ENCODE results near the gene SPTLC3. TPM values are rescaled to one million over a fixed set of nuclear protein-coding genes. Genes with fewer than 3 reads are reported as not detected.

Gene SPTLC3
- 1 to 10 TPM; 6.6 to 9.7 TPM for total RNA-seq
- long read RNA-seq, full-length matches to known transcripts, result 1 of 2 reads
- long read RNA-seq, partial matches to known transcripts, result 0 of 2 reads
- long read RNA-seq, other reads (novel, unspliced or antisense), result 1 of 2 reads

DNA sequence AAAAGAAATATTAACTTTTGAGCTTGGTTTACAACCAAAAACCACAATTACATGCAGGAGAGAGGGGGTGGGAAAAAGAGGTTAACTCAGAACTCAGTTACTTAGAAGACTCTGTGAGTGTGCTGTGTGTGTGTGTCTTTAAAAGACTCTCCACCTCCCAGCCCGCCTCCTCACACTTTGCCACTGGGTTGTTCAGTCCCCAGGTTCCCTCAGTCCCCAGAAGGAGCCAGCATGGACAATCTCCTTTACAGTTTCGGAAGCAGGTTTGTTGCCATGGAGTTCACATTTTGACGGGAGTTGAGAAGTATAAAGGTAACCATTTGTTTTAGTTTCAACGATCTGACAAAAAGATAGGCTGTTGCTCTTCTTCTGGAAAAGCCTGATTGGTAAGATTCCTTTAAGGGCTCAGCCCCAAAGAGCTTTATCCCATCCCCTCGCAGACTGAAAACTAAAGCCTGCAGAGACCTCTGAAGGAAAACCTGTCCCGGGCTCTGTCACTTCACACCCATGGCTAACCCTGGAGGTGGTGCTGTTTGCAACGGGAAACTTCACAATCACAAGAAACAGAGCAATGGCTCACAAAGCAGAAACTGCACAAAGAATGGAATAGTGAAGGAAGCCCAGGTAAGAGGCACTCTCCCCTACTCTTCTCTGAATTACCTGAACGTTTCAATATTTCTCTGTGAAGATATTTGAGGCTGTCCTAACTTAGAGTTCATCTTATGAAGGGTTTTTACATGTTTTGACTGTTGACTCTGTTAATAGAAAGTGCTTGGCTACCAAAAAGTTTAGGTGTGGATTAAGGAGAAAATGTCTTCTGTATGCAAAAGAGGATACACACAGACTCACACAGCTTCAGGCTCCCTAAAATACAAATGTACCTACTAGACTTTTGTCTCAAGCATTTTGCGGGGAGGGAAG is at the start of gene SPTLC3:
Gene SPTLC3 (plus strand): TSS at position 212 of the 921 bp plus-strand sequence. CDS start 296 bp downstream, at position 508.
- DNase-seq, result peak; percentile 57 to 62
- ATAC-seq, result peak; percentile 92
- intact Hi-C loops (cut with DNase I, micrococcal nuclease), result no loop called here

GRCh38 chr20:12961725-12962124 is 47.0 kb upstream of the SPTLC3 start:
- no peak for DNase-seq
- intact Hi-C loops (cut with DNase I, micrococcal nuclease), result no loop called here
- no peak for ATAC-seq

DNA sequence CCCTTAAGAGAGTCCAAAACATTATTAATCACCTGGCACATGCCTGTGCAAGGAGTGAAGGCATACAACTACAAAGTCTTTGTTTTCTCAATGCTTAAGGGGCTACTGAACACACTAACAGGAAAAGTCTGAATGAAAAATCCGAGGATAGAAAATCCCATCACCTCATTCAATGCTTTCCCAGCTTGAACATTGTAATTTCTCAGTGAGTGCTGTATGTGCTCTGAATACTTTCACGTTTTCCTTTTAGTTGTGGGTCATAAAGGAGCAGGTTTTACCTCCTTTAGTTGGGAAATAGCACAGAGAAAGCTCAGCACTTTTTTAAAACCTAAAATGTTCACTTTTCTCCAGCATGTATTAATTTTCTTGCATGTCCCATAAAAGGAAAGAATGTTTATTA is 45.9 kb upstream of the SPTLC3 start:
- ATAC-seq (peak; percentile 54), DNase-seq (no peak)
- intact Hi-C loops (cut with DNase I, micrococcal nuclease), result no loop called here

DNA sequence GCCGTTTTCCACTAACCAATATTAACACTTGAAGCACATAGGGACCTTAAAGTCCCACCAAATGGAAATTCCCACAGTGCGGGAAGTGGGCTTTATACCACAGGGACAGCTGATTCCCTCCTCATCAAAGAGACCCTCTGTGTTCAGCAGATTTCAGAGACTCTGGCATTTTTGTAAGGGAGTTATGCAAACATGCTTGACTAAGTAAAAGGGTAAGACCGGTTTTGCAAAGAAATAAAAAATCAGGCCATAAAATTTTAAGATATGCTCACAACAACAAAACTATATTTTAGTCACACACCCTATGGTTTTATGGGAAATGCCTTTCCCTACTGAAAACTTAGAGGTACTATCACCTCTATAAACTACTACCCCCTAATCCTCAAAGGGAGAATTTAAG is 45.4 kb upstream of the SPTLC3 start:
- ATAC-seq (peak; percentile 79), DNase-seq (no peak)
- intact Hi-C loops (cut with DNase I, micrococcal nuclease), result no loop called here

- ATAC-seq, result peak; percentile 34
- intact Hi-C loops (cut with DNase I, micrococcal nuclease), result no loop called here
- no peak for DNase-seq
These were observed 43.4 kb upstream of the SPTLC3 start for GRCh38 chr20:12965212-12965869.

- DNase-seq, result no peak
- intact Hi-C loops (cut with DNase I, micrococcal nuclease), result no loop called here
These were observed 42.9 kb upstream of the SPTLC3 start for GRCh38 chr20:12965870-12966251.

GRCh38 chr20:12966468-12967085 is 42.2 kb upstream of the SPTLC3 start:
- intact Hi-C loops (cut with DNase I, micrococcal nuclease), result no loop called here
- ATAC-seq (peak; percentile 40), DNase-seq (no peak)

More at GRCh38 chr20:12965870-12966251, 42.9 kb upstream of the SPTLC3 start:
- ATAC-seq, result no peak

GRCh38 chr20:12967932-12968331 is 40.8 kb upstream of the SPTLC3 start:
- DNase-seq, result no peak
- intact Hi-C loops (cut with DNase I, micrococcal nuclease), result no loop called here
- ATAC-seq, result no peak

DNA sequence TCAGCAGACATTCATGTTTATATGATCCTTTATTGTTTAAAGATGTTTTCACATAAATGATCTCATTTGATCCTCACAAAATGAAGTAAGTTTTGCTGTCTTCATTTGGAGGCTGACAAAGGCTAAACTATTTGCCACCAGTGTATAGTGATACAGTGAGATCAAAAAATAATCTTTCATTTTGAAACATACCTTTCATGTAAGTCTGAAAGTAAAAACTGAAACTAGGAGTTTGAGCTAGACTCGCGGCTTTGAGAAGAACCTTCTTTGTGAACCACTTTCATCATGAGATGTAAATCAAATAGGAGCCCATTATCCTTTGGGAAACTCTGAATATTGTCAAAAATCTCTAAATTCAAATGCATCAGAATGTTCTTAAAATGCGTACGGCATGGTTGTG is 40.3 kb upstream of the SPTLC3 start:
- DNase-seq (no peak), ATAC-seq (no peak)
- intact Hi-C loops (cut with DNase I, micrococcal nuclease), result no loop called here

DNA sequence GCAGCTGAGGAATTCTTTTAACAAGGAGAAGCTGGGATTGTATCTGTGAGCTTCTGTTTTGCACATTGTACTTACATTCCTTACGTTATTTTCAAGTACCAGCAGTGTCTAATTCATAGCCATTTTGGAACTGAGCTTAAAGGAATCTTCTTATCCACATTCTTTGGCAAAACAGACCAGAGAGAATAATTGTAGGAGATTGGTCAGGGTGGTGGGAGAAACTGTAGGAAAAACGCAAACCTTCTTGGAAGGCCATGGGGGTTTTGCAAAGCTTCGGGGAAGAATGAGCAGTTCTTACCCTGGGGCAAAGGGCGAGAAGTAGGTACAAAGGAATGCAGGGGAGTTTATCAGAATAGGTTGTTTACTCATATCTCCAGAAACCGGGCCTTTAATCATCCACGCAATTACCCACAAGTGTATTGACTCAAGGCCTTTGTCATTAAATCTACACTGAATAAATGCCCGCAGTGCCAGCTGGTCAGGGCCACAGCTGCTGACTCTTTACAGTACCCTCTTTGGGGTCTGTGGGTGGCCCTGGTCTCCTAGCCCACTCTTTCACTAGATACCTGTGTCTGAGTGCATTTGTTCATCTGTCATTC is 39.6 kb upstream of the SPTLC3 start:
- ATAC-seq, result no peak
- no peak for DNase-seq
- intact Hi-C loops (cut with DNase I, micrococcal nuclease), result no loop called here

DNA sequence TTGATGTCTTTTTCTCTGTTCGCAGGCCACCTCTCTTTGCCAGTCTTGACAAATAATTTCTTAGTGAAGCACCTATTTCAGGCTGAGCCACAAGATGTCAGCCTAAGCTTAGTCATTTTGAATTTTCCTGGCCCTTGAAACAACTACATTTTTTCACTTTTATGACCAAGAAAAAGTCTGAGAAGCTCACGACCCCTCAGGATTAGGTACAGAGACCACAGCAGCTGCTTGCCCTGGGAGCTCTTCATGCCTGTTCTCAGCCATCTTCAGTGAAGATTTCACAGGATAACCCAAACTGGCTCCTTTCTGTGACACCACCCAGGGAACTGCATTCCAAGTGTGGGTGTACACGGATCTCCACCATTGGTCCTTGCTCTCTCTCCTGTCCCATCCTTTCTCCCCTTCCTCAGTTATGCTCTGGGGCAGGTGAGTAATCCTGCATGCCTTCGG is 38.4 kb upstream of the SPTLC3 start:
- intact Hi-C loops (cut with DNase I, micrococcal nuclease), result loop anchor here in 1 of 2 donors (5.0 kb wide), 1 partner anchor 137 kb away; no protein-coding TSS in a partner anchor
- ATAC-seq (peak; percentile 70), DNase-seq (peak in 1 of 2 donors; percentile 11)

DNA sequence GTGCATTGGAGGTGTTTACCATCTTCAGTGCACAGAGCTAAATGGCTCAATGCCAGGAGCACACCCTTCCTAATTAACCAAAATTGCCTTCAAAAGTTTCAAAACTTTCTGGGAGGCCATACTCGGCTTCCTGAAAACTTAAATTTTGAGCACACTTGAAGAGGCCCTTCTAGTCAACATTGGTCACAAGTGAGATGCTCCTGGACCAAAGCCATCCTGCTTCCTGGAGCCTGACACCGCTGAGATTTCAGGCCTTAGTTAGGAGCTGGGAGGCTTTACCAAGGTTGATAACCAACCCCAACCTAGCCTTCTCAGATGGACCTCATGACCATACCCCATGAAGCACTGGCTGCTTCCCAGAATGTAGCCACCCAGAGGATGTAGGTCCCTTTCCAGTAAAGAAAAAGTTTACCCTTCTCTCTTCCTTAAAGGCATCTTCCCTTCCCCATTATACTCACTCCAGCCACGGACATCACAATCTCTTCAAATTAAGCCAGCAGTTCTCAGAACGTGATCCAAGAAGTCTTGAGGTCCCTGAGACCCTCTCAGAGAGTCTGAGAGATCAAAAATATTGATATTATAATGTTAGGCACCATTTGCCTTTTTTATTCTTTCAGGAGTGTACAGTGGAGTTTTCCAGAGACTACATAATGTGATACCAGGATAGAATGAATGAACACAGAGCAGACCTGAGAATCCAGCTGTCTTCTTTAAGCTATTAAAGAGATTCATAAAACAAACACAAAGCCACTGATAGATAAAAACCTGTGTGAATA is 32.8 kb upstream of the SPTLC3 start:
- DNase-seq (no peak), ATAC-seq (no peak)
- intact Hi-C loops (cut with DNase I, micrococcal nuclease), result no loop called here

DNA sequence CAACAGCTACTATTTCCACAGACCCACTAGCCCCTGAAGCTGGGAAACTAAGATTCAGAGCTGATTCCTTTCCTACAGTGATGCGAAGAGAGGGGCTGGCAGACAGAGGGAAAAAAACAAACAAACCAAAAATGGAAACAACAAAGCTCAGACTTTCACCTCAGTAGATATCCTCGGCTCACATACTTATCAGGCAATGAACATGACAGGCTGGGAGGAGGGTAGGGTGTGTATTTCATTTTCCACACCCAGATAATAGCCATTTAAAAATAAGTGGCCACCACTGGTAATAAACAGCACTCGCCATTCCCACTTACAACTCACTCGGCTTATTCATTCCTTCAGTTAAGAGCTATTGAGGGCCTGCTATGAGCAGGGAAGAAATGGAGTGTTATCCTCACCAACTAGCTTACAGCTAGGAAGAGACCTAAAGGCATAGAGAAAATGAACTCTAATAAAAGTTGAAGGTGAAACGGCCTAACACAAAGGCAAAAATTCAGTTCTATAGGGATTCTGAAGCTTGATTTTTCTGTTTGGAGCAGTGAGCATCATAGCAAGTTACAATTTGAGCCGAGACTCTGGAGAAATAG is 32.0 kb upstream of the SPTLC3 start:
- ATAC-seq (no peak), DNase-seq (no peak)
- intact Hi-C loops (cut with DNase I, micrococcal nuclease), result no loop called here

DNA sequence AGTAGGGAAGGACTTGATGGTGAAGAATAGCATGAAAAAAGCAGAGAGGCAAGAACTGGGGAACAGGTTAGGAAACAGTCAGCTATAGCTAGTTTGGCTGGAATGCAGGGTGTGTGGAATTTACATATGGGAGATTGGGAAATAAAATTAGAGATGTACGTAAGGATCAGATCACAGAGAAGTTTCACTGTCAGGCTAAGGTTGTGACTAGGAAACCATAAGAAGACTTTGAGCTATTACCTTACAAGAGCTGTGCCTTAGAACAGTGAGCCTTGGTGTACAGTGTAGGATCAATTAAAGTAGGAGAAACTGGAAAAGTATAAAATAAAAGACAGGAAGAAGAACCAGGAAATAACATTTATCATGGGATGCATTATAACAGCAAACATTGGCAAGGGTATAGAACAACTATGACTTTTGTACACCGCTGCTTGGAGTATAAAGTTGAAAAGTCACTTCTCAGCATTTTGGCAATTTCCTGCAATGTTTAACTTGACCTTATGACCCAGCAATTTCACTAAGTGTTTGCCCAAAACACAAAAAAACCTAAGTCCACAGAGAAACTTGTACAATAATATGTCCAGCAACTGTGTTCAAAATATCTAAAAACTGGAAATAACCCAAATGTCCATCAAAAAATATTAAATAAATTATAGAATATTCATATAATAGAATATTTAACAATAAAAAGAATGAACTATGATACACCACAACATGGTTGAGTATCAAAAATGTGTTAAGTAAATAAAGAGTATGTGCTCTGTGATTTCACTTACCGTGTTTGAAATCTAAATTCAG is 31.2 kb upstream of the SPTLC3 start:
- ATAC-seq, result peak; percentile 46
- intact Hi-C loops (cut with DNase I, micrococcal nuclease), result no loop called here

DNA sequence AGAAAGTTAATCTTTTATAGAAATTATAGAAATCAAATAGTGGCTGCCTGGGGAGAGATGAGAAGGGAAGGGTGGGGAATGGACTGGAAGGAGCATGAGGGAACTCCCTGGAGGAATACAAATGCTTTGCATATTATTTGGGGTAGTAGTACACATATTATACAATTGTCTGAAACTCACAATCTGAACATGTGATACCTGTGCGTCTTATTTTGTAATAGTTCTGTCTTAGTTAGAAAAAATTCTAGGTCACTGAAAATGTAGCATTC is 30.7 kb upstream of the SPTLC3 start:
- no peak for DNase-seq
- ATAC-seq, result no peak
- intact Hi-C loops (cut with DNase I, micrococcal nuclease), result no loop called here

More for the DNA sequence above, 31.2 kb upstream of the SPTLC3 start:
- no peak for DNase-seq

DNA sequence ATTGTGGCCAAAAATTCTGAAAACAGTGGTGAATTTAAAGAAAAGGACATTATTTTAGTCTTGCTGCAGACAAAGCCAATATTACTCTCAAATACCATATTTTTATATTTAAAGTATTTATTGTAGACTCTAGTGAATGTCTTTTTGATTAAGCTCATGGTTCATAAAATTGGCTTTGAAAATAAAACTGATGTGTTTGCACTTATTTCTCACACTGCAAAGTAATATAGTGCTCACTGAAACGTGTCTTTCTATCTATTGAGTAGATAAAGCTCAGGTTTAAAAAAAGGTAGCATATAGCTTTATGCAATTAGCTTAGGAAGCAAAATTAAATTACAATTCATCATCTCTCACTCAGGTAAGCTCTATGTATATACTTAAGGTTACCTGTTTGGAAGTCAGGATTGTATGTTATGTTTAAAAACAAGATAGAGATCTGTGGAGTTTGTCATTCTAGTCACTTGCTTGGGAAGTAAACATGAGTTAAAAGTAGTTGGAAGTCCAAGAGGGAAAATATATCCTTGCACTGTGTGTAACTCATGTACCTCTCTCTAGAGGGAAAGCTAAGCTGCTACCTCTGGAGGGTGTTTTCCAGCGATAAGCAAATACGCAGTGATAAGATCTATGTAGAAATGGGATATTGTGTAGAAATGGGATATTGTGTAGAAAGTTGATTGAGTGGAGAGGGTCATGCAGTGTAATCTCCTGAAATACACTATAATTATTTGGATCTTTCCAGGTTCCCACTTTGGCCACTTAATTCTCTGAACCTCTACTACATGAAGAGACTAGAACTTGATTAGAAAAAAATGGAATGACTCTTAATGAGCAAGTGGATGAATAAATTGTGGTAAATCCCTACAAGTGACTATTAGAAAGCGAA is 29.9 kb upstream of the SPTLC3 start:
- intact Hi-C loops (cut with DNase I, micrococcal nuclease), result no loop called here
- no peak for DNase-seq
- no peak for ATAC-seq

All from left colon (tissue), 2 donors.